ENCODE results near the gene STUM.

Gene STUM

DNA sequence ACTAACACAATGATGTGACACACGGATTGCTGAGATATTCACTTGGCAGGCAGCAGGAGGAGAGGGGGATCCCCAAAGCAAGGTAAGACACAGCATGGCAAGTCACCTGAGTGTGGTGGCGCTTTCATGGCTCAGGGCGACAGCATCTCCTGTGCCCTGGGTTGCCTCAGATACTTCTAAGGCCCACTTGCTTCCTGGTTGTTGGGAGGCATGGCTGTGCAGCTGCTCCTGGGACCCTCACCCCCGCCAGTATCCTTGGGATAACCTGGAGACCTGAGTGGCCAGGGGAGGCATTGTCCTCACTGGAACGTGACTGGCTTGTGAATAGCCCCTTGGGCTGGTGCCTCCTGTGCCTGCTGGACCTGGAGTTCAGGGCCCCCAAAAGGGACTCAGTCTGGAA, 69.8 kb downstream of the STUM start:
- no peak overlapping the region for H3K4me3 ChIP-seq (ENCODE audit: low read depth, low read length)
- H3K79me1 ChIP-seq (ENCODE audit: low read length), result no peaks in the 10 kb centered on the region
- no peaks in the 10 kb centered on the region for H3K4me1 ChIP-seq (ENCODE audit: control insufficient read depth in 1 of 2, insufficient read depth in 2 of 2, low read length in 2 of 2)
- no peak overlapping the region for H4K91ac ChIP-seq (ENCODE audit: low read depth, low read length)
- no peak overlapping the region for H2BK120ac ChIP-seq (ENCODE audit: insufficient read depth, low read length, poor library complexity)
- no peak overlapping the region for H3K23ac ChIP-seq (ENCODE audit: low read length)
- no peaks in the 10 kb centered on the region for H3K79me2 ChIP-seq (ENCODE audit: control insufficient read depth, insufficient read depth, low read length, poor library complexity)
- H4K12ac ChIP-seq (ENCODE audit: low read depth, low read length), result no peak overlapping the region
- no peak overlapping the region for H2AFZ ChIP-seq (ENCODE audit: insufficient read depth, low read length, poor library complexity)
- H2AK5ac ChIP-seq (ENCODE audit: low read length), result no peak overlapping the region
- H3K27me3 ChIP-seq (ENCODE audit: insufficient read depth, low read length), result no peaks in the 10 kb centered on the region
- DNase-seq, result no peak
- H3K9ac ChIP-seq (ENCODE audit: low read length), result no peak overlapping the region
- no peaks in the 10 kb centered on the region for H3K36me3 ChIP-seq (ENCODE audit: control insufficient read depth in 1 of 2, insufficient read depth in 2 of 2, low read length in 2 of 2)
- H3K14ac ChIP-seq (ENCODE audit: low read length), result no peak overlapping the region
- WGBS (ENCODE audit: extremely low coverage, insufficient coverage, insufficient read length), result no CpG with 5 or more reads among the region's 5 CpGs
- H3K4me2 ChIP-seq (ENCODE audit: low read length), result no peak overlapping the region
- no peak overlapping the region for H3K4ac ChIP-seq (ENCODE audit: low read depth, low read length)
- no peak overlapping the region for H2BK5ac ChIP-seq (ENCODE audit: low read depth, low read length, poor library complexity)
- H2BK12ac ChIP-seq (ENCODE audit: low read length), result no peak overlapping the region
- H3K9me3 ChIP-seq (ENCODE audit: insufficient read depth, low read depth, low read length), result peaks cover 2% of the 10 kb centered on the region
- no peak overlapping the region for H4K8ac ChIP-seq (ENCODE audit: low read depth, low read length)
- H3K27ac ChIP-seq (ENCODE audit: low read depth, low read length), result no peak overlapping the region
- H3K18ac ChIP-seq (ENCODE audit: low read length), result no peak overlapping the region

- Histone ChIP-seq H3K23ac (ENCODE audit: low read length) (no peak overlapping the region), H4K91ac (ENCODE audit: low read depth, low read length) (no peak overlapping the region), H3K18ac (ENCODE audit: low read length) (no peak overlapping the region), H3K79me2 (ENCODE audit: control insufficient read depth, insufficient read depth, low read length, poor library complexity) (no peaks in the 10 kb centered on the region), H3K4ac (ENCODE audit: low read depth, low read length) (no peak overlapping the region), H3K4me2 (ENCODE audit: low read length) (no peak overlapping the region), H3K14ac (ENCODE audit: low read length) (no peak overlapping the region), H4K8ac (ENCODE audit: low read depth, low read length) (no peak overlapping the region), H3K9ac (ENCODE audit: low read length) (no peak overlapping the region), H2BK120ac (ENCODE audit: insufficient read depth, low read length, poor library complexity) (no peak overlapping the region), H3K27me3 (ENCODE audit: insufficient read depth, low read length) (no peaks in the 10 kb centered on the region), H2BK12ac (ENCODE audit: low read length) (no peak overlapping the region), H4K12ac (ENCODE audit: low read depth, low read length) (no peak overlapping the region), H3K79me1 (ENCODE audit: low read length) (no peaks in the 10 kb centered on the region), H2AK5ac (ENCODE audit: low read length) (no peak overlapping the region), H2AFZ (ENCODE audit: insufficient read depth, low read length, poor library complexity) (no peak overlapping the region), H3K36me3 (ENCODE audit: control insufficient read depth in 1 of 2, insufficient read depth in 2 of 2, low read length in 2 of 2) (no peaks in the 10 kb centered on the region), H3K27ac (ENCODE audit: low read depth, low read length) (no peak overlapping the region), H3K4me1 (ENCODE audit: control insufficient read depth in 1 of 2, insufficient read depth in 2 of 2, low read length in 2 of 2) (no peaks in the 10 kb centered on the region), H2BK5ac (ENCODE audit: low read depth, low read length, poor library complexity) (no peak overlapping the region), H3K9me3 (ENCODE audit: insufficient read depth, low read depth, low read length) (peaks cover 2% of the 10 kb centered on the region), H3K4me3 (ENCODE audit: low read depth, low read length) (no peak overlapping the region)
- DNase-seq, result no peak
- WGBS (ENCODE audit: extremely low coverage, insufficient coverage, insufficient read length), result no CpG with 5 or more reads among the region's 7 CpGs
Measured at GRCh38 chr1:226619031-226619430, 70.5 kb downstream of the STUM start.

- no peaks in the 10 kb centered on the region for H3K4me1 ChIP-seq (ENCODE audit: control insufficient read depth in 1 of 2, insufficient read depth in 2 of 2, low read length in 2 of 2)
- H3K9me3 ChIP-seq (ENCODE audit: insufficient read depth, low read depth, low read length), result peaks cover 2% of the 10 kb centered on the region
- H4K91ac ChIP-seq (ENCODE audit: low read depth, low read length), result no peak overlapping the region
- H3K36me3 ChIP-seq (ENCODE audit: control insufficient read depth in 1 of 2, insufficient read depth in 2 of 2, low read length in 2 of 2), result no peaks in the 10 kb centered on the region
- H2AFZ ChIP-seq (ENCODE audit: insufficient read depth, low read length, poor library complexity), result no peak overlapping the region
- H3K27ac ChIP-seq (ENCODE audit: low read depth, low read length), result no peak overlapping the region
- no peak for DNase-seq
- H3K4me3 ChIP-seq (ENCODE audit: low read depth, low read length), result no peak overlapping the region
- no peak overlapping the region for H3K14ac ChIP-seq (ENCODE audit: low read length)
- no peaks in the 10 kb centered on the region for H3K79me2 ChIP-seq (ENCODE audit: control insufficient read depth, insufficient read depth, low read length, poor library complexity)
- H3K79me1 ChIP-seq (ENCODE audit: low read length), result no peaks in the 10 kb centered on the region
- no peak overlapping the region for H2BK5ac ChIP-seq (ENCODE audit: low read depth, low read length, poor library complexity)
- no peaks in the 10 kb centered on the region for H3K27me3 ChIP-seq (ENCODE audit: insufficient read depth, low read length)
- no peak overlapping the region for H4K12ac ChIP-seq (ENCODE audit: low read depth, low read length)
- no peak overlapping the region for H3K4me2 ChIP-seq (ENCODE audit: low read length)
- H2BK120ac ChIP-seq (ENCODE audit: insufficient read depth, low read length, poor library complexity), result no peak overlapping the region
- H3K23ac ChIP-seq (ENCODE audit: low read length), result no peak overlapping the region
- H3K18ac ChIP-seq (ENCODE audit: low read length), result no peak overlapping the region
- no peak overlapping the region for H2AK5ac ChIP-seq (ENCODE audit: low read length)
- no peak overlapping the region for H3K4ac ChIP-seq (ENCODE audit: low read depth, low read length)
- no peak overlapping the region for H3K9ac ChIP-seq (ENCODE audit: low read length)
- H4K8ac ChIP-seq (ENCODE audit: low read depth, low read length), result no peak overlapping the region
- no peak overlapping the region for H2BK12ac ChIP-seq (ENCODE audit: low read length)
Measured at GRCh38 chr1:226622012-226622411, 73.4 kb downstream of the STUM start.

DNA sequence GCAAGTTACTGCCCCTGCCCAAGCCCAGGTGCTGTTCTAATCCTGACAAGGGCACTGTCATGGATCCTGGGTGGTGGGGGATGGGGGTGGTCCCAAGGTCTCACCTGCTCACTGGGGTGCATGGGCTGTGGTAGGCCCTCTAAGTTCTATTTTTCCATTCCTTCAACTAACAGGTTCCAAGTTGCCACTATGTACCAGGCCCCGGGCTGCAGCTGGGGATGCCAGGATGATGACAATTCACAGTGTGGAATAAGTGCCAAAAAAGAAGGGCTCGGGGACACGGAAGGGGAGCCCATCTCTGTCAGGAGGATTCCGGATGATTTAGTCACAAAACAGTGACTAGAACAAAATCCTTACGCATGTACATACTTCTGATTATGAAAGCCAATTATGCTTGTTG, 76.0 kb downstream of the STUM start:
- WGBS (ENCODE audit: extremely low coverage, insufficient coverage, insufficient read length), result no CpG with 5 or more reads among the region's 5 CpGs
- H3K79me2 ChIP-seq (ENCODE audit: control insufficient read depth, insufficient read depth, low read length, poor library complexity), result no peaks in the 10 kb centered on the region
- H3K18ac ChIP-seq (ENCODE audit: low read length), result no peak overlapping the region
- no peak overlapping the region for H2BK120ac ChIP-seq (ENCODE audit: insufficient read depth, low read length, poor library complexity)
- no peaks in the 10 kb centered on the region for H3K4me1 ChIP-seq (ENCODE audit: control insufficient read depth in 1 of 2, insufficient read depth in 2 of 2, low read length in 2 of 2)
- DNase-seq, result peak; percentile 76
- H3K4ac ChIP-seq (ENCODE audit: low read depth, low read length), result no peak overlapping the region
- no peak overlapping the region for H3K23ac ChIP-seq (ENCODE audit: low read length)
- no peak overlapping the region for H4K91ac ChIP-seq (ENCODE audit: low read depth, low read length)
- no peaks in the 10 kb centered on the region for H3K27me3 ChIP-seq (ENCODE audit: insufficient read depth, low read length)
- H2BK12ac ChIP-seq (ENCODE audit: low read length), result no peak overlapping the region
- no peak overlapping the region for H3K27ac ChIP-seq (ENCODE audit: low read depth, low read length)
- no peak overlapping the region for H2AFZ ChIP-seq (ENCODE audit: insufficient read depth, low read length, poor library complexity)
- no peak overlapping the region for H2BK5ac ChIP-seq (ENCODE audit: low read depth, low read length, poor library complexity)
- H3K4me2 ChIP-seq (ENCODE audit: low read length), result no peak overlapping the region
- no peaks in the 10 kb centered on the region for H3K79me1 ChIP-seq (ENCODE audit: low read length)
- no peak overlapping the region for H2AK5ac ChIP-seq (ENCODE audit: low read length)
- H3K14ac ChIP-seq (ENCODE audit: low read length), result no peak overlapping the region
- no peak overlapping the region for H4K12ac ChIP-seq (ENCODE audit: low read depth, low read length)
- H3K9me3 ChIP-seq (ENCODE audit: insufficient read depth, low read depth, low read length), result peaks cover 2% of the 10 kb centered on the region
- H3K9ac ChIP-seq (ENCODE audit: low read length), result no peak overlapping the region
- H4K8ac ChIP-seq (ENCODE audit: low read depth, low read length), result no peak overlapping the region
- no peaks in the 10 kb centered on the region for H3K36me3 ChIP-seq (ENCODE audit: control insufficient read depth in 1 of 2, insufficient read depth in 2 of 2, low read length in 2 of 2)
- H3K4me3 ChIP-seq (ENCODE audit: low read depth, low read length), result no peak overlapping the region
